Kidney epithelial cell (primary cell): ENCODE results near the gene MMP24. TPM values are rescaled to one million over a fixed set of nuclear protein-coding genes. Genes with fewer than 3 reads are reported as not detected.
"Not testable (repeated sequence)": the region's sequence is repeated elsewhere in the genome, so short reads cannot be mapped to it uniquely, and the experiment has no call there.

ENCODE experiments used
- DNase-seq: peaks from one replicate; pipeline ENCODE4 v3.0.0-alpha.2; 2010; ENCODE audit warnings: low read depth
- H3K27me3 ChIP-seq: 2 replicates; pipeline ENCODE4 v1.6.0; 2011; ENCODE audit warnings: low read length; ENCODE audit not compliant: control insufficient read depth, insufficient read depth
- H3K36me3 ChIP-seq: 2 replicates; pipeline ENCODE4 v1.5.1; 2011; ENCODE audit warnings: low read length; ENCODE audit not compliant: control insufficient read depth, insufficient read depth
- H3K4me3 ChIP-seq: 2 replicates; pipeline ENCODE4 v1.5.1; 2011; ENCODE audit warnings: low read depth, mild to moderate bottlenecking, control low read depth, low read length
- CTCF ChIP-seq: IDR thresholded peaks from 2 replicates; pipeline ENCODE4 v1.5.1; 2011; ENCODE audit warnings: mild to moderate bottlenecking, moderate library complexity, low read length, control low read depth, inconsistent platforms; ENCODE audit not compliant: insufficient read depth, poor library complexity, severe bottlenecking
- total RNA-seq: library from RNA; depleted of rRNA; stranded (reverse); fragments of >200 nt; gene quantifications from 2 replicates; pipeline ENCODE4 v1.2.3, GENCODE V29; 2015

MMP24 gene
- total RNA-seq, 1 donor from 2014 or later, result 6.9 TPM

GRCh38 chr20:35248641-35249475, 22.4 kb downstream of the MMP24 start:
- DNase-seq, result no peak
- Histone ChIP-seq H3K4me3 (no peak overlapping the region), H3K27me3 (no peaks in the 10 kb centered on the region), H3K36me3 (no peaks in the 10 kb centered on the region)
- TF ChIP-seq CTCF, result no peak

- TF ChIP-seq CTCF, result no peak
- no peak for DNase-seq
- H3K27me3 ChIP-seq, result no peaks in the 10 kb centered on the region
- H3K36me3 ChIP-seq, result no peaks in the 10 kb centered on the region
- no peak overlapping the region for H3K4me3 ChIP-seq
Measured at GRCh38 chr20:35251613-35251940, 25.1 kb downstream of the MMP24 start.

GRCh38 chr20:35252037-35252461, 25.6 kb downstream of the MMP24 start:
- Histone ChIP-seq H3K27me3 (no peaks in the 10 kb centered on the region), H3K36me3 (no peaks in the 10 kb centered on the region), H3K4me3 (no peak overlapping the region)
- no peak for DNase-seq
- no peak for TF ChIP-seq CTCF

- not testable (repeated sequence) for DNase-seq, H3K36me3 ChIP-seq, H3K4me3 ChIP-seq, H3K27me3 ChIP-seq
Measured at GRCh38 chr20:35252598-35252997, 26.1 kb downstream of the MMP24 start.

GRCh38 chr20:35253010-35253409, 26.5 kb downstream of the MMP24 start:
- TF ChIP-seq CTCF, result no peak
- DNase-seq, result no peak
- H3K4me3 ChIP-seq, result no peak overlapping the region
- no peaks in the 10 kb centered on the region for H3K27me3 ChIP-seq
- H3K36me3 ChIP-seq, result no peaks in the 10 kb centered on the region

GRCh38 chr20:35254448-35254999, 28.0 kb downstream of the MMP24 start:
- no peak overlapping the region for H3K4me3 ChIP-seq

More at GRCh38 chr20:35254448-35254999, 28.0 kb downstream of the MMP24 start:
- no peak for TF ChIP-seq CTCF
- Histone ChIP-seq H3K36me3 (no peaks in the 10 kb centered on the region), H3K27me3 (no peaks in the 10 kb centered on the region)
- no peak for DNase-seq
